Measurements from ENCODE around the gene IFNA5. TPM values are rescaled to one million over a fixed set of nuclear protein-coding genes. Genes with fewer than 3 reads are reported as not detected.

IFNA5 gene
- total and polyA plus RNA-seq, 2 donors (not counting 1 experiment from before 2014, with no cell fraction given), result not detected

DNA sequence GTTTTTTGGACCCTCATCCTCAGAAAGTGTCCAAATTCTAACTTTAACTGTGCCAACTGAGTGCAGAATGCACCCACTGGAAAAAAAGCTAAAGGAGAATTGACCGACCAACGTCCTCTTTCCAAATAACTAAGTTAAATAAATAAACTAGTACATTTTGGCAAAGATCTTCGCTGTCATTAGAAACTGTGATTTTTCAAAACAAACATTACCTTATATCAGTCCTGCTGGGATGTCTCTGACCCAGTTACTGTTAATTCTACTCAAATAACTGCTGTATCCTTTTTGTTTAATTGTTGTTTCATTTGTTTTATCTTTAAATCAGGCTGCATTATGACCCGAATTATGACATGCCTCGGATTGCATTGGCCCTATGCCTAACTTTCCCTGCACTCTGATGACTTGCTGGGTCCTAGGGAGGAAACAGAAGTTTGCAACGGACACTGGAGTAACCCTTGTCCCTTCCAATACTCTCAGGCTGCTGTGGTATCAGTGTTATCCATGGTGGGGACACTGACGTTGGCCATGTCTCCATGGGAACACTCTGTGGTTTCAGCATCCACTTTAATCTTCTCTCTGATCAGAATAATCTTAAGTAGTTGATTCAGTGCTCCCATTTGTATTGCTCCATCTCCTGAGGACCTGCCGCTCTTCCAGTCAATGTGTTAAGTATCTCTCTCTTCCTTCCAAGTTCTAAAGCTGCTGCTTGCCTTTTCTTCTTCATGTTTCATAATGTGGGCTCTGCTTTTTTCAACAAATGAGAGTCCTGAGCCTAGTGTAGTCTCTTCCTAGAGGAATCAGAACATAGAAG is 11.1 kb upstream of the IFNA5 start:
- Histone ChIP-seq H4K20me1 (ENCODE audit: control insufficient read depth, extremely low read depth, insufficient read depth, low read length) (no peaks in the 10 kb centered on the region), H3K4me3 (replicated peaks in 1 of 4; ENCODE audit: control extremely low read depth in 1 of 4, insufficient read depth in 1 of 4, low read depth in 3 of 4, low read length in 4 of 4) (no peak overlapping the region), H3K27ac (ENCODE audit: insufficient read depth, low read length) (no peak overlapping the region), H3K4me1 (ENCODE audit: control insufficient read depth, extremely low read depth, insufficient read depth, low read length) (no peaks in the 10 kb centered on the region), H3K9me3 (ENCODE audit: control insufficient read depth, insufficient read depth, low read depth, low read length) (no peaks in the 10 kb centered on the region), H3K79me2 (ENCODE audit: control insufficient read depth, insufficient read depth, low read length) (no peaks in the 10 kb centered on the region), H2AFZ (ENCODE audit: low read length) (no peak overlapping the region), H3K27me3 (ENCODE audit: control insufficient read depth, insufficient read depth, low read length) (no peaks in the 10 kb centered on the region), H3K4me2 (ENCODE audit: extremely low read depth, insufficient read depth, low read length) (no peak overlapping the region), H3K36me3 (ENCODE audit: control insufficient read depth, insufficient read depth, low read length) (no peaks in the 10 kb centered on the region), H3K9ac (ENCODE audit: insufficient read depth, low read length) (no peak overlapping the region)
- TF ChIP-seq EZH2 (IDR thresholded peaks at IDR 0.05; ENCODE audit: low read length, missing control alignments), result no peak
- TF ChIP-seq, protein P1, sequence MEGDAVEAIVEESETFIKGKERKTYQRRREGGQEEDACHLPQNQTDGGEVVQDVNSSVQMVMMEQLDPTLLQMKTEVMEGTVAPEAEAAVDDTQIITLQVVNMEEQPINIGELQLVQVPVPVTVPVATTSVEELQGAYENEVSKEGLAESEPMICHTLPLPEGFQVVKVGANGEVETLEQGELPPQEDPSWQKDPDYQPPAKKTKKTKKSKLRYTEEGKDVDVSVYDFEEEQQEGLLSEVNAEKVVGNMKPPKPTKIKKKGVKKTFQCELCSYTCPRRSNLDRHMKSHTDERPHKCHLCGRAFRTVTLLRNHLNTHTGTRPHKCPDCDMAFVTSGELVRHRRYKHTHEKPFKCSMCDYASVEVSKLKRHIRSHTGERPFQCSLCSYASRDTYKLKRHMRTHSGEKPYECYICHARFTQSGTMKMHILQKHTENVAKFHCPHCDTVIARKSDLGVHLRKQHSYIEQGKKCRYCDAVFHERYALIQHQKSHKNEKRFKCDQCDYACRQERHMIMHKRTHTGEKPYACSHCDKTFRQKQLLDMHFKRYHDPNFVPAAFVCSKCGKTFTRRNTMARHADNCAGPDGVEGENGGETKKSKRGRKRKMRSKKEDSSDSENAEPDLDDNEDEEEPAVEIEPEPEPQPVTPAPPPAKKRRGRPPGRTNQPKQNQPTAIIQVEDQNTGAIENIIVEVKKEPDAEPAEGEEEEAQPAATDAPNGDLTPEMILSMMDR (conservative IDR thresholded peaks at IDR 0.05 in 1 of 2, IDR thresholded peaks at IDR 0.05 in 1 of 2; ENCODE audit: low read depth in 1 of 2, low read length in 2 of 2), result no peak
- peak in 1 of 2 donors; percentile 18 for DNase-seq (ENCODE audit: low read depth in 2 of 2)

DNA sequence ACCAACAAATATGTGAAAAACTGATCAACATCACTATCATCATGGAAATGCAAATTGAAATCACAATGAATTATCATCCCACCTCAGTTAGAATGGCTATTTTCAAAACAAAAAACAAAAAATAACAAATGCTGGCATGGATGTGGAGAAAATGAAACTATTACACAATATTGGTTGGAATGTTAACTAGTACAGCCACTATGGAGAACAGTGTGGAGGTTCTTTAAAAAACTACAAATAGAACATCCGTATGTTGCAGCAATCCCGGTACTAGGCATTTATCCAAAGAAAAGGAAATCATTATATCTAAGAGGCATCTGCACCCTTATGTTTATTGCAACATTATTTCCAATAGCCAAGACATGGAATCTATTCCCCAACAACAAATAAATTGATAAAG is 9.0 kb upstream of the IFNA5 start:
- Histone ChIP-seq H2AFZ (ENCODE audit: low read length) (no peak overlapping the region), H3K79me2 (ENCODE audit: control insufficient read depth, insufficient read depth, low read length) (no peaks in the 10 kb centered on the region), H3K27ac (ENCODE audit: insufficient read depth, low read length) (no peak overlapping the region), H3K36me3 (ENCODE audit: control insufficient read depth, insufficient read depth, low read length) (no peaks in the 10 kb centered on the region), H3K4me2 (ENCODE audit: extremely low read depth, insufficient read depth, low read length) (no peak overlapping the region), H3K9me3 (ENCODE audit: control insufficient read depth, insufficient read depth, low read depth, low read length) (no peaks in the 10 kb centered on the region), H3K27me3 (ENCODE audit: control insufficient read depth, insufficient read depth, low read length) (no peaks in the 10 kb centered on the region), H4K20me1 (ENCODE audit: control insufficient read depth, extremely low read depth, insufficient read depth, low read length) (no peaks in the 10 kb centered on the region), H3K4me3 (replicated peaks in 1 of 4; ENCODE audit: control extremely low read depth in 1 of 4, insufficient read depth in 1 of 4, low read depth in 3 of 4, low read length in 4 of 4) (no peak overlapping the region), H3K9ac (ENCODE audit: insufficient read depth, low read length) (no peak overlapping the region), H3K4me1 (ENCODE audit: control insufficient read depth, extremely low read depth, insufficient read depth, low read length) (no peaks in the 10 kb centered on the region)
- TF ChIP-seq, protein P1 (conservative IDR thresholded peaks at IDR 0.05 in 1 of 2, IDR thresholded peaks at IDR 0.05 in 1 of 2; ENCODE audit: low read depth in 1 of 2, low read length in 2 of 2), result no peak
- TF ChIP-seq EZH2 (IDR thresholded peaks at IDR 0.05; ENCODE audit: low read length, missing control alignments), result no peak
- DNase-seq (ENCODE audit: low read depth in 2 of 2), result no peak

DNA sequence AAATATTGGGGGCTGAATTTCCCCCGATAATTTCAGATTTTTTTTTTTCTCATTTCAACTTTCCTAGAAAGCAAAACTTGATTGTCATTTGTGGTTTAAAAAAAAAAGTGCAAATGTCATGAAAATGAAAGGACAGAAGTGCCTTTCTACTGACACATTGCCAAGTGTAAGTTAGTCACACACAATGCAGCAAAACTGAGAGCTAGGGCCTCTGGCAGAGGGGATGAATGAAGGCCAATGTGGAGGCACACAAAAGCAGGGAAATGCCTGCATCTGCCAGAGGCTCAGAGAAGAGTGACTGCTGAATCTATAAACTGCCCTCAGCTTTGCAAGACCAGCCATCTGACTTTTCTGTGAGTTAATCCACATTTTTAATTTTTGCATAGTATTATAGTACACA is 6.8 kb upstream of the IFNA5 start:
- Histone ChIP-seq H3K9ac (ENCODE audit: insufficient read depth, low read length) (no peak overlapping the region), H2AFZ (ENCODE audit: low read length) (no peak overlapping the region), H4K20me1 (ENCODE audit: control insufficient read depth, extremely low read depth, insufficient read depth, low read length) (no peaks in the 10 kb centered on the region), H3K4me2 (ENCODE audit: extremely low read depth, insufficient read depth, low read length) (no peak overlapping the region), H3K4me3 (replicated peaks in 1 of 4; ENCODE audit: control extremely low read depth in 1 of 4, insufficient read depth in 1 of 4, low read depth in 3 of 4, low read length in 4 of 4) (no peak overlapping the region), H3K27me3 (ENCODE audit: control insufficient read depth, insufficient read depth, low read length) (peaks cover 4% of the 10 kb centered on the region), H3K27ac (ENCODE audit: insufficient read depth, low read length) (no peak overlapping the region), H3K4me1 (ENCODE audit: control insufficient read depth, extremely low read depth, insufficient read depth, low read length) (no peaks in the 10 kb centered on the region), H3K9me3 (ENCODE audit: control insufficient read depth, insufficient read depth, low read depth, low read length) (no peaks in the 10 kb centered on the region), H3K36me3 (ENCODE audit: control insufficient read depth, insufficient read depth, low read length) (no peaks in the 10 kb centered on the region), H3K79me2 (ENCODE audit: control insufficient read depth, insufficient read depth, low read length) (no peaks in the 10 kb centered on the region)
- TF ChIP-seq EZH2 (IDR thresholded peaks at IDR 0.05; ENCODE audit: low read length, missing control alignments), result no peak
- TF ChIP-seq, protein P1 (conservative IDR thresholded peaks at IDR 0.05 in 1 of 2, IDR thresholded peaks at IDR 0.05 in 1 of 2; ENCODE audit: low read depth in 1 of 2, low read length in 2 of 2), result no peak
- no peak for DNase-seq (ENCODE audit: low read depth in 2 of 2)
